NOMO-1 treated with DMSO at 0.1 percent for 48 hours (cell line): ENCODE data around the gene FASN.

Experiments used
- DNase-seq: peaks from one replicate; lab custom pipeline; 2025; ENCODE audit not compliant: unreplicated experiment; lab: John Stamatoyannopoulos, UW

Gene FASN

DNA sequence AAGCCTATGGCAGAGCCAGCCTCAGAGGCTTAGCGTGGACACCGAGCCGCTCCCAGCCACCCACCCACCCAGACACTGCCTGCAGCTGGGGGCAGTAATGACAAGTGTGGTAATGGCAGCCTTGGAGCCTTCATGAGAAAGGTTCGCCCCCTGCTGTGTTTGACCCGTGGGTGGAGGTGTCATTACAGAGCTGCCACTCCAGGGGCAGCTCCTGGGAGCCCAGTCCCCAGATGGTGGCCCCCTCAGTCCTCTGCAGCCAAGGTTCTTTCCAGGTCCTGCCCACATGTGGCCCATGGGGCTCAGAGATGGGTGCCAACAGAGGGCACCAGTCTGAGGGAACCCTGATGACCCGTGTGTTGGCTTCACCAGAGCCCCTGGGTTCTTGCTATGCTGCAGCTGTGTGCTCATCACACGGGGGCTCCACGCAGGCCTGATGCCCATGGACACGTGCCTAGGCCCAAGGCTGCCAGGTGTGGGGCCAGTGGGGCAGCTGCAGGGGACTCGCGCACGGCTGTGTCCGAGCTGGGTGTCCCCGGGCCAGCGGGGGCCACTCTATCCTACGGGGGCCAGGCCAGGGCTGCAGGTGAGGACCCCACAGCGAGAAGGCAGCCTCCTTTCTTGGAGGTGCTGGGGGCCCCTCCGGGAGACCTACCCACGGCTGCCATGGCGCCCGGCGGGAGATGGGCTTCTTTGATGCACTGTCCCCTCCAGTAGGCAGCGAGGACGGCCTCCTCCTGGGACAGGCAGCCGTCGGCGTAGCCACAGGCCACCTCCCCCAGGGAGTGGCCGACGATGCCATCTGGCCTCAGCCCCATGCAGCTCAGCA is 8.1 kb downstream of the FASN start:
- no peak for DNase-seq

GRCh38 chr17:82088838-82089722 is 9.0 kb downstream of the FASN start:
- no peak for DNase-seq

DNA sequence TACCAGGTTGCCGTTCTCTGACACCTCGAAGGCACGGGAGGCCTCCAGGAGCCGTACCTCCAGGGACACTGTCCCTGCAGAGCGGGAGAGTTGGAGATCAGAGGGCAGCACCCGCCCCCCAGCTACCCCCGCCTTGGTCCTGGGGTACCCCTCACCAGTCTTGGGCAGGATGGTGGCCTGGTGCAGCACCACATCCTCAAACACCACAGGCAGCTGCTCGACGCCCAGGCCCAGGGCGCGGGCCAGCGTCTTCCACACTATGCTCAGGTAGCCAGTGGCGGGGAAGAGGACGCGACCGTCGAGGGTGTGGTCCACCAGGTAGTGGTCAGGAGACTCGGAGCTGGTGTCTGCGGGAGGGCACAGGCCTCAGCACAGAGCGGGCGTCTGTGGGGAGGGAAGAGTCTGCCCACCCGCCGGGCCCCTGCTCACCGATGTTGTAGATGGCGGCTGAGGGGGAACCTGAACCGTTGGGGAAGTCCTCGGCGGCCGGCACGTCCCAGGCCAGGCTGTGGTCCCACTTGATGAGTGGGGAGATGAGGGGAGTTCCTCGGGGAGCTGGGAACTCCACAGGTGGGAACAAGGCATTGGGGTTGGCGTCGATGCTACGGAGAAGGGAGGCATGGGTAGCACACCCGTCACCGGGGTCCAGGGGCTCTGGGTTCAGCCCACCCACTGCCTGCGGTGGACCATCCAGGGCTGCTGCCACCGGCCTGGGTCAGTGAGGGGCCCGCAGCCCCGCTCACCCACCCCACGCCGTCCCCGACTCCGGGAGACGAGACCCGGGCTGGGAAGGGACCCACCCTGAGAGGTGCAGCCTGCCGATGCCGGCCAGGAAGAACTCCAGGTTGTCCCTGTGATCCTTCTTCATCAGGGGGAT is 9.8 kb downstream of the FASN start:
- no peak for DNase-seq

DNA sequence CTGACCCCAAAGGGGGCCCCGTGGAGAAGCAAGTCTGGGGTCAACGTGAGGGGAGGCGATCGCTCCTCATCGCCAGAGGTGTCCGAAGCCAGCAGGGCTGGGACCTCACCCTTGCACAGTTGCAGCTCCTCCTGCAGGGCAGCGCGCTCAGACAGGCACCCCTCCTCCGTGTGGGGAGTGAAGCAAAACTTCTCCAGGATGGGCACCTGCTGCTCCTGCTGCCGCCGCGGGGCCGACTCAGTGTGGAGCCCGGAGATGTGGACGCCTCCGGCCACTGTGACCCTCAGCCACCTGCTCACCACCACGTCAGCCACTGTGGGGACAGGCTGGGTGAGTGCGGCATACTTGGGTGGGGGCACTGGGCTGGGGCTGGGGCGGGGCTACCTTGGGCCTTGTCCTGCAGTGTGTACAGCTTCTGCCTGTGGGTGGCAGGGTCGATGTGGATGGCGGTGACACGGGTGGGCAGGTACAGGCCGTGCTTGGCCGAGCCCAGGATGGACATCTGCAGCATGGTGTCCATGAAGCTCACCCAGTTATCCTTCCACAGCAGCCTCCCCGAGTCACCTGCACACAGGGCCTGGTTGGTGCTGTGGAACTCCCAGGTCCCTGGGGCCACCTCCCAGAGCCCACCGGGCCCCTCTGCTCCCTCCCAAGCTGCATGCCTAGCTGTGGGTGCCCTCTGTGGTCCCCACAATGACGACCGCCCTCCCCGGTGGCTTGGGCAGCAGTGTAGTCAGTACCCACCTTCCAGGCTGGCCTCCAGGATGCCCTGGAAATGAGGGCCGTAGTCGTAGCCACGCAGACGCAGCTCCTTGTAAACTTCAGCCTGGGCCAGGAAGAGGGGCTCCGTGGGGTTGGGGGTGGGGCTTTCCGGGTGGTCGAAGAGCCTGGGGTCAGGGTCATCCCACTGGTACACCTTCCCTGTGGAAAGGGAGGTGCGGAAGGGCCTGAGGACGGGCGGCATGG is 10.8 kb downstream of the FASN start:
- no peak for DNase-seq

DNA sequence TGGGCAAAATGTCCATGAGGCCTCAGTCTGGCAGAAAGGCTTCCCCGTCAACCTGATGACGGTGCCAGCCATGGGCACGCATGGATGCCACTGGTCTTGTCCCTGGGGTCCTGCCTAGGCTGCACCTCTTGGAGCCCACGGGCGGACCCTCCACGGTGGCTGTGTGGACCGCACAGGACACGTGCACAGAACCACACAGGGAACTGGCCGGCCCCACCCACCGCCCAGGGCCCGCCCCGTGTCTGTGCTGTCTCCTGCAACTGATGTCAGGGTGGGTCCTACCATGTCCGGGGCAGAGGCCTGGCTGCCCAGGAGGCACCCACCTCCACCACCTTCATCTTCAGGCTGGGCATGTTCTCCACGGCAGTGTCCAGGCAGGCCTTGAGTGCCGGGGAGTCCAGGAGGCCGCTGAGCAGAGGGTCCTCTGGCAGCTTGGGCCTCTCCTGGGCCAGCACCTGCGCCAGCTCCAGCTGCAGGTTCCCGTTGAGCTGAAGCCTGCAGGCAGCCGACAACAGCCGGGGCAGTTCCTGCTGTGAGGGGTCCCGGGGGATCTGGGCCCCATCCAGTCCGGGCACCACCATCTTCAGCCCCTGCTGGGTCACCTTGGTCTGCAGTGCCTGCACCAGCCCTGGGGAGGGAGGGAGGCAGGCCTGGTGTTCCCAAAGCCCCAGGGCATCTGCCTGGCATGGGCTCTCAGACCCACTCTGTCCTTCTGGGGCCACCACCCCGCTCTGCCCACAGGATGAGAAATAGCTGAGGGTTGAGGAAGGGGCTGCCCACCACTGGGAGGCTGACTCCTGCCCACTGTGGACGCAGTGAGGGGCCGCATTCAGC is 11.9 kb downstream of the FASN start:
- DNase-seq, result no peak

DNA sequence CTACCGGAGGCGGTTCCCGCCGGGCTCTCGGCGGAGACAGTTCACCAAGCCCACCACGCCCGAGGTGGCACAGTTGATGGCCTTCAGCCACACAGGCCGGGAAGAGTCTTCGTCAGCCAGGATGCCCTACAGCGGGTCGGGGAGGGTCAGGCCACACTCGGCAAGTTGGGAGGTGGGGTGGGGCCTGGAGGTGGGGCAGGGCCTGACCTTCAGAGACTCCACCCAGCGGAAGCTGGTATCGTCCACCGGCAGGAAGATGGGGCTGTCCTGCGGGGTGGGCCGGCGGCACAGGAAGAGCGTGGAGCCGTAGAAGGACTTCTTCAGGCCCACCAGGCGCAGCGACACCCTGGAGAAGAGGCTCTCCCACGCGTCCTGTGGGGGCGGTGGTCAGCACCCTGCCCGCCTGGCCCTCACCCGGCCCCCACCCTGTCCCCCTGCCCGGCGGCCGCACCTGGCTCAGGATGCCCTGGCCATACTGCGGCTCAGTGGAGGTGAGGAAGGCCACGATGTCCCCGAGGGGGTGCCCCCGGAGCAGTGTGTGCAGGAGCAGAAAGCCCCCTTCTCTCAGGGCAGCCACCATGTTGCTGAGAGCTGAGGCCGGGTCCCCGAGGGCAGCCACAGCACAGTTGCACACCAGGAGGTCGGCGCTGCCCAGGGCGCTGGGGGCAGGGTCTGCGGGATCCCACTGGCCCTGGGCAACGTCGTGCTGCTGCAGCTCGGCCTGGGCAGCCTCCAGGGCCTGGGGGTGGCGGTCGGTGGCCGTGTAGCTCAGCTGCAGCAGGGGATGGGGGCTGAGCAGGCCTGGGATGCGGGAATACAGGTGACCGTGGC is 12.8 kb downstream of the FASN start:
- DNase-seq, result no peak

DNA sequence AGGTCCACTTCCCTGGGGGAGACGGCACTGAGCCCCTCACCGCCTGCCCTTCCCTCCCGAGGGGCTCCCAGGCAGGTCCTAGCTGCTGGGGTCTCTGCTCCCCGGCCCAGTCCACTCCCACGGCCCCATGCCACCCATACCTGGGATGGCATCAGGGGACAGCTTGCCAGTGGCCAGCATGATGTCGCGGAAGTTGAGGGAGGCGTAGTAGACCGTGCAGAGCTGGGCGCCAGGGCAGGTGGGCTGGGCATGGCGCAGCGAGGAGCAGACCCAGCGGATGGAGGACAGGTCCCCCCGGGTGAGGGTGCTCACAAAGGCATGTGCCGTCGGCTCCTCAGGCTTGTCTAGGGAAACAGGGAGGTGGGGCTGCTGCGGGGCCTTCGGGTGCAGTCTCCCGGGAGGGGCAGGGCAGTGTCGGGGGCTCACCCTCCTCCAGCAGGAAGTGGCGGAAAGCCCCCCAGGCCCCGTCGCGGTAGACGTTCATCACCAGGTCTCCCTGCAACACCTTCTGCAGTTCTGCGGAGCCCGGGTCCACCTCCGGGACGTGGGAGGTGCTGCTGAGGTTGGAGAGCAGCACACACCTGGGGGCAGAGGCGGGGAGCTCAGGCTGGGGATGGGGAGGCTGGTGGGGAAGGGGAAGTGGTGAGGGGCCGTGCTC is 13.5 kb downstream of the FASN start:
- no peak for DNase-seq

- DNase-seq, result no peak
These were observed 14.3 kb downstream of the FASN start for GRCh38 chr17:82083533-82084359.

DNA sequence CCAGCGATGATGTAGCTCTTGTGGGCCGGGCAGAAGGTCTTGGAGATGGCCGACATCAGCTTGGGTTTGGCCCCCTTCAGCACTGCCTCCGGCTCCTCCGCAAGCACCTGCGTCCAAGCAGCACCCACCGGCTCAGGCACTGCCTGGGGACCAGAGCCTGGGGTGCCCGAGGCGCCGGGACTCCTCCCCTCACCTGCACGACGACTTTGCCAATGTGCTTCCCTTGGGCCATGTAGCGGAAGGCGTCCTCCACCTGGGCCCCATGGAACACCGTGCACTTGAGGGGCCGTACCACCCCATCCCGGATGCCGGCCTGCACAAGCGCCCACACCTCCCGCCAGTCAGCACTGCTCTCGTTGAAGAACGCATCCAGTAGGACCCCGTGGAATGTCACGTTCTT is 15.0 kb downstream of the FASN start:
- no peak for DNase-seq

- no peak for DNase-seq
These were observed 15.6 kb downstream of the FASN start for GRCh38 chr17:82082456-82082855.

GRCh38 chr17:82081966-82082365 is 16.1 kb downstream of the FASN start:
- no peak for DNase-seq

- DNase-seq, result no peak
These were observed 16.5 kb downstream of the FASN start for GRCh38 chr17:82081546-82081945.

DNA sequence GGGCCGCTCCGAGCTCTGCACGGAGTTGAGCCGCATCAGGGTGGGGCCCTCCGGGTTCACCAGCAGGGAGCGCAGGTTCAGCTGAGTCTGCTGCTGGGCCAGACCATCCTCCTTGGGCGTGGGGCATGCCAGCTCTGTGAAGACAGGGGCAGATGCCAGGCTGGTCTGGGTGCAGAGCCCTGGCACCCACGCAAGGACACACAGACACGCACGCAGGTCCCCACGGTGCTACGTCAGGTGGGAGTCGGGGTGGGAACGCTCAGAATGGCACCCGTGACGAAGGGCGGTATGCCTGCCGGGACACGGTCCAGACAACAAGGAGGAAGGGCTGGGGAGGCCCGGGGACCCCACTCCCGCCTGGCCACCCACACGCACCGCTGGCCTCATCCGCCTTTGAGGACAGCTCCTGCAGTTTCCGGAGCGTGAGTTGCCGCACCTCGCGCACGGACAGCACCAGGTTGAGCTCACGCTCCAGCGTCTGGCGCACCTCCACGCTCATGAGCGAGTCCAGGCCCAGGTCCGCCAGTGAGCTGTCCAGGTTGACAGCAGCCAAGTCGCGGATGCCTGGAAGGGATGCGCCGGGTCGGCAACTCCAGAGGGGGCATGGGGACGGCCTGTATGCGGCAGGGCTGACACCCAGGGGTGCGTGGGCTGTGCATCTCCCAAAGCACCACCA is 17.1 kb downstream of the FASN start:
- no peak for DNase-seq

DNA sequence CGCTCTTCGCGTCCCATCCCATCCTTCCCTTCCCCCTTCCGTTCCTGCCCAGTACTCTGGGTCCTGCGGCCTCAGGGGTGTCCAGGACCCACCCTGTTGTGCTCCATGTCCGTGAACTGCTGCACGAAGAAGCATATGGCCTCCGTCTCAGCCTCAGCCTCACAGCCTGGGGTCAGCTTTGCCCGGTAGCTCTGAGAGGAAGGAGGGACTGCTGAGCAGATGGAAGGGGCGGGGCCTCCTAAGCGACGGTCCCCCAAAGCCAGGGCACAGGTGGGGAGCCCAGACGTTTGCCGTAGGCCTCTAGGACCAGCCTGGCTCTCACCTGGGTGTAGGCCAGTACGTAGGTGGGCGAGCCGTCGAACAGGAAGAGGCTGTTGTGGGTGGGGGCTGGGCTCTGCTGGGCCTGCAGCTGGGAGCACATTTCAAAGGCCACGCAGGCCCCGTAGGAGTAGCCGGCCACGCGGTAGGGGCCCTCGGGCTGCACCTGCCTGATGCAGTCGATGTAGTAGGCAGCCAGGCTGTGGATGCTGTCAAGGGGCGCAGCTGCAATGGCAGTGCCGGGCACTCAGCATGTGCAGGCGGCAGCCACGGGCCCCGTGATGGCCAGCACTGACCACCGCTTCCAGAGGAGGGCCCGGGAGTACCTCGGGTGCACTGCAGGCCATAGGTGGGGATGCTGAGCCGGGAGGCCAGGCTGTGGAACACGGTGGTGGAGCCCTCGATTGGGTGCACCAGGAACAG is 17.8 kb downstream of the FASN start:
- no peak for DNase-seq

GRCh38 chr17:82079001-82079677 is 18.9 kb downstream of the FASN start:
- DNase-seq, result no peak
